Measurements from ENCODE around the gene MPP1. TPM values are rescaled to one million over a fixed set of nuclear protein-coding genes. Genes with fewer than 3 reads are reported as not detected.
"Not testable (repeated sequence)": the region's sequence is repeated elsewhere in the genome, so short reads cannot be mapped to it uniquely, and the experiment has no call there.

MPP1 gene
- total and polyA plus RNA-seq, 7 donors, result 13.9 to 22.1 (median 16.6) TPM

DNA sequence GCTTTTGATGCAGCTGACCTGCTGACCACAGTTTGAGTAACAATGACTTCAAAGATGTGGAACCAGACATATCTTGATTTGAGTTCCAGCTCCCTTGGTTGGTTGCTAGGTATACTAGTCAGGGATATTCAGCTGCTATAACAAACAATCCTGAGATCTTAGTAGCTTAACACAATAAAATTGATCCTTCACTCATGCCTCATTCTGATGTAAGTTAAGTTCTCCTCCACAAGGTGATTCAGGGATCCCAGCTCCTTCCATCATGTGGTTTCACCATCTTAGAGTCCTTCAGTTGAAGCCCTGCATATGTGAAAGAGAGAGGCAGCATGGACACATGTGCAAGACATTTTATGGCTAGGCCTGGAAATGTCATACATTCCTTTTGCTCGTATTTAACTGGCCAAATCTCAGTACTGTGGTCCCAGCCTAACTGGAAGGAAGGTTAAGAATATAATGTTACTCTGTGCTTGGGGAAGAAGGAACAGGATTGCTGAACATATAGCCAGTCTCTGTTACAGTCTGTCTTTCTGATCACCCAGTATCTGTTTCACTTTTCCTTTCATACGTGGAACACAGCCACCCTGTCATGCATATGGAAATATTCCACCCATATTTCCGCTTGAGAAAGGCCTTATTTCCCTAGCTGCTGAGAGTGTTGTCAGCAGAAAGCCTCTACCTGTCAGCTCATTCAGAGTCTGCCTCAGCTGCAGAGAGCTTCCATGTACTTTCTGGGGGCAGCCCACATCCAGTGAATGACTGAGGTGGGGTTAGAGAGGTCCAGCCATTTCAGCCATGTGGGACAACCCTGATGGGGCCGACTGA, 22.1 kb upstream of the MPP1 start:
- 49 to 60% (median 60%) methylated on average over 4 of the region's 4 CpGs for WGBS, 3 donors
- no peak overlapping the region for H3K4me3 ChIP-seq
- ATAC-seq (no peak), DNase-seq (no peak)
- intact Hi-C loops (cut with DNase I), result no loop called here
- H3K27ac ChIP-seq, result no peak overlapping the region
- no peaks in the 10 kb centered on the region for H3K27me3 ChIP-seq (ENCODE audit: insufficient read depth in 3 of 3, low read length in 2 of 3)
- H3K9me3 ChIP-seq, result no peaks in the 10 kb centered on the region
- no peaks in the 10 kb centered on the region for H3K36me3 ChIP-seq (ENCODE audit: insufficient read depth in 1 of 2, low read depth in 1 of 2)
- no peaks in the 10 kb centered on the region for H3K4me1 ChIP-seq
- TF ChIP-seq, protein P1, sequence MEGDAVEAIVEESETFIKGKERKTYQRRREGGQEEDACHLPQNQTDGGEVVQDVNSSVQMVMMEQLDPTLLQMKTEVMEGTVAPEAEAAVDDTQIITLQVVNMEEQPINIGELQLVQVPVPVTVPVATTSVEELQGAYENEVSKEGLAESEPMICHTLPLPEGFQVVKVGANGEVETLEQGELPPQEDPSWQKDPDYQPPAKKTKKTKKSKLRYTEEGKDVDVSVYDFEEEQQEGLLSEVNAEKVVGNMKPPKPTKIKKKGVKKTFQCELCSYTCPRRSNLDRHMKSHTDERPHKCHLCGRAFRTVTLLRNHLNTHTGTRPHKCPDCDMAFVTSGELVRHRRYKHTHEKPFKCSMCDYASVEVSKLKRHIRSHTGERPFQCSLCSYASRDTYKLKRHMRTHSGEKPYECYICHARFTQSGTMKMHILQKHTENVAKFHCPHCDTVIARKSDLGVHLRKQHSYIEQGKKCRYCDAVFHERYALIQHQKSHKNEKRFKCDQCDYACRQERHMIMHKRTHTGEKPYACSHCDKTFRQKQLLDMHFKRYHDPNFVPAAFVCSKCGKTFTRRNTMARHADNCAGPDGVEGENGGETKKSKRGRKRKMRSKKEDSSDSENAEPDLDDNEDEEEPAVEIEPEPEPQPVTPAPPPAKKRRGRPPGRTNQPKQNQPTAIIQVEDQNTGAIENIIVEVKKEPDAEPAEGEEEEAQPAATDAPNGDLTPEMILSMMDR (IDR thresholded peaks at IDR 0.05), result no peak

- H3K27me3 ChIP-seq (ENCODE audit: insufficient read depth in 3 of 3, low read length in 2 of 3); intact Hi-C loops (cut with DNase I); H3K9me3 ChIP-seq; H3K36me3 ChIP-seq (ENCODE audit: insufficient read depth in 1 of 2, low read depth in 1 of 2); H3K4me3 ChIP-seq; ATAC-seq; DNase-seq; H3K27ac ChIP-seq; H3K4me1 ChIP-seq: not testable (repeated sequence)
- no CpG with 5 or more reads among the region's 3 CpGs for WGBS, 3 donors
These were observed 20.3 kb upstream of the MPP1 start for GRCh38 chrX:154825586-154825985.

GRCh38 chrX:154824638-154825037, 19.4 kb upstream of the MPP1 start:
- TF ChIP-seq, protein P1 (IDR thresholded peaks at IDR 0.05), result no peak
- WGBS, 3 donors, result 79 to 93% (median 79%) methylated on average over 1 of the region's 1 CpG

DNA sequence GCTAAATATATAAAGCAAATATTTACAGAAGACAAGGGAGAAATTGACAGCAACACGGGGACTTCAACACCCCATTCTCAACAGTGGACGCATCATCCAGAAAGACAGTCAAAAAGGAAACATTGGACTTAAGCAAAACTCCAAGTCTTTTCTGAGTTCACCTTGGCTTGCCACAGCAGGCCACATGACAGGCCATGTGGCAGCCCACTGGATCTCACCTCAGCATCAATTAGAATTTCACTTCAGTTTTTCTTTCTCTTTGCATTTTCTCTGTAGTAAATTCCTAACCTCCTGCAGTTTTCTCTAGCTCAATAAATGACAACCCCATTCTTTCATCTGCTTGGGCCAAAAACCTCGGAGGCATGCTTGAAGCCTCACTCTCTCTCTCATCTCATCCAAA, 16.7 kb upstream of the MPP1 start:
- ATAC-seq (no peak), DNase-seq (no peak)
- Histone ChIP-seq H3K9me3 (no peaks in the 10 kb centered on the region), H3K27me3 (ENCODE audit: insufficient read depth in 3 of 3, low read length in 2 of 3) (no peaks in the 10 kb centered on the region), H3K36me3 (ENCODE audit: insufficient read depth in 1 of 2, low read depth in 1 of 2) (no peaks in the 10 kb centered on the region), H3K4me1 (no peaks in the 10 kb centered on the region), H3K27ac (no peak overlapping the region), H3K4me3 (no peak overlapping the region)
- TF ChIP-seq, protein P1 (IDR thresholded peaks at IDR 0.05), result no peak
- WGBS, 3 donors, result 55 to 75% (median 75%) methylated on average over 3 of the region's 3 CpGs
- intact Hi-C loops (cut with DNase I), result no loop called here

More at GRCh38 chrX:154824638-154825037, 19.4 kb upstream of the MPP1 start:
- Histone ChIP-seq H3K4me3 (no peak overlapping the region), H3K27me3 (ENCODE audit: insufficient read depth in 3 of 3, low read length in 2 of 3) (no peaks in the 10 kb centered on the region), H3K9me3 (no peaks in the 10 kb centered on the region), H3K27ac (no peak overlapping the region), H3K4me1 (no peaks in the 10 kb centered on the region), H3K36me3 (ENCODE audit: insufficient read depth in 1 of 2, low read depth in 1 of 2) (no peaks in the 10 kb centered on the region)
- DNase-seq (no peak), ATAC-seq (no peak)
- intact Hi-C loops (cut with DNase I), result no loop called here

GRCh38 chrX:154821523-154821922, 16.2 kb upstream of the MPP1 start:
- no peaks in the 10 kb centered on the region for H3K27me3 ChIP-seq (ENCODE audit: insufficient read depth in 3 of 3, low read length in 2 of 3)
- H3K9me3 ChIP-seq, result no peaks in the 10 kb centered on the region
- TF ChIP-seq, protein P1 (IDR thresholded peaks at IDR 0.05), result no peak
- DNase-seq (no peak), ATAC-seq (no peak)
- H3K4me3 ChIP-seq, result no peak overlapping the region
- H3K27ac ChIP-seq, result no peak overlapping the region
- no peaks in the 10 kb centered on the region for H3K4me1 ChIP-seq
- no peaks in the 10 kb centered on the region for H3K36me3 ChIP-seq (ENCODE audit: insufficient read depth in 1 of 2, low read depth in 1 of 2)
- intact Hi-C loops (cut with DNase I), result no loop called here
